Suprapubic skin (tissue), 4 donors: ENCODE data around the gene PDILT.
"Not testable (repeated sequence)": the region's sequence is repeated elsewhere in the genome, so short reads cannot be mapped to it uniquely, and the experiment has no call there.

Experiments
- EP300 ChIP-seq: sonication (generic); formaldehyde crosslinking; IDR thresholded peaks from one replicate; pipeline ENCODE4 v1.6.1; 2017; ENCODE audit warnings: antibody characterized with exemption
- POLR2AphosphoS5 ChIP-seq, 3 donors: sonication (generic); formaldehyde crosslinking; IDR thresholded peaks; one replicate each; pipeline ENCODE4 v1.6.1; 2017; ENCODE audit warnings: antibody characterized with exemption in 3 of 3
- TF ChIP-seq, protein P1 (sequence below), 2 donors: fragments of 200-600 bp in 1 of 2; fragments of 450-650 bp in 1 of 2; sonication (generic) in 1 of 2; IDR thresholded peaks; one replicate each; pipeline ENCODE4 v1.5.1; 2016 to 2019; ENCODE audit warnings: antibody characterized with exemption in 2 of 2, mild to moderate bottlenecking in 1 of 2, moderate library complexity in 1 of 2

DNA sequence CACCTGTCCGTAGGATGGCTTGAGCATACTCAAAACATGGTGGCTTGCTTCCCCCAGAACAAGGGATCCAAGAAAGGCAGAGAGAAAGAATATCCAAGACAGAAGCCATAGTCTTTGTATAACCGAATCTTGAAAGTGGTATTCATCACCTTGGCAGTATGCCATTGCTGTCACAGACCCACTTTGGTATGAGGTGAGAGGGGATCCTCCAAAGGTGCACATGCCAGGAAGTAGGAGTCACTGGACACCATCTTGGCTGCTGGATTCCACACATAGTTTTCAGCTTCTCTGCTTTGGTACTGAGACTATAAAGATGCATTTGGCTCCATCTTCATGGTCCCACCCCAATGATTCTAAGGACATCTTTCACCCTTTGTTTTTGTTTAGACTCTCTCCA is 22.9 kb upstream of the PDILT start:
- TF ChIP-seq, protein P1, sequence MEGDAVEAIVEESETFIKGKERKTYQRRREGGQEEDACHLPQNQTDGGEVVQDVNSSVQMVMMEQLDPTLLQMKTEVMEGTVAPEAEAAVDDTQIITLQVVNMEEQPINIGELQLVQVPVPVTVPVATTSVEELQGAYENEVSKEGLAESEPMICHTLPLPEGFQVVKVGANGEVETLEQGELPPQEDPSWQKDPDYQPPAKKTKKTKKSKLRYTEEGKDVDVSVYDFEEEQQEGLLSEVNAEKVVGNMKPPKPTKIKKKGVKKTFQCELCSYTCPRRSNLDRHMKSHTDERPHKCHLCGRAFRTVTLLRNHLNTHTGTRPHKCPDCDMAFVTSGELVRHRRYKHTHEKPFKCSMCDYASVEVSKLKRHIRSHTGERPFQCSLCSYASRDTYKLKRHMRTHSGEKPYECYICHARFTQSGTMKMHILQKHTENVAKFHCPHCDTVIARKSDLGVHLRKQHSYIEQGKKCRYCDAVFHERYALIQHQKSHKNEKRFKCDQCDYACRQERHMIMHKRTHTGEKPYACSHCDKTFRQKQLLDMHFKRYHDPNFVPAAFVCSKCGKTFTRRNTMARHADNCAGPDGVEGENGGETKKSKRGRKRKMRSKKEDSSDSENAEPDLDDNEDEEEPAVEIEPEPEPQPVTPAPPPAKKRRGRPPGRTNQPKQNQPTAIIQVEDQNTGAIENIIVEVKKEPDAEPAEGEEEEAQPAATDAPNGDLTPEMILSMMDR (IDR thresholded peaks at IDR 0.05), result not testable (repeated sequence)
- TF ChIP-seq POLR2AphosphoS5 (IDR thresholded peaks at IDR 0.05); EP300: not testable (repeated sequence)
